Measurements from ENCODE around the gene PIK3C2B.
"Not testable (repeated sequence)": the region's sequence is repeated elsewhere in the genome, so short reads cannot be mapped to it uniquely, and the experiment has no call there.

PIK3C2B gene

DNA sequence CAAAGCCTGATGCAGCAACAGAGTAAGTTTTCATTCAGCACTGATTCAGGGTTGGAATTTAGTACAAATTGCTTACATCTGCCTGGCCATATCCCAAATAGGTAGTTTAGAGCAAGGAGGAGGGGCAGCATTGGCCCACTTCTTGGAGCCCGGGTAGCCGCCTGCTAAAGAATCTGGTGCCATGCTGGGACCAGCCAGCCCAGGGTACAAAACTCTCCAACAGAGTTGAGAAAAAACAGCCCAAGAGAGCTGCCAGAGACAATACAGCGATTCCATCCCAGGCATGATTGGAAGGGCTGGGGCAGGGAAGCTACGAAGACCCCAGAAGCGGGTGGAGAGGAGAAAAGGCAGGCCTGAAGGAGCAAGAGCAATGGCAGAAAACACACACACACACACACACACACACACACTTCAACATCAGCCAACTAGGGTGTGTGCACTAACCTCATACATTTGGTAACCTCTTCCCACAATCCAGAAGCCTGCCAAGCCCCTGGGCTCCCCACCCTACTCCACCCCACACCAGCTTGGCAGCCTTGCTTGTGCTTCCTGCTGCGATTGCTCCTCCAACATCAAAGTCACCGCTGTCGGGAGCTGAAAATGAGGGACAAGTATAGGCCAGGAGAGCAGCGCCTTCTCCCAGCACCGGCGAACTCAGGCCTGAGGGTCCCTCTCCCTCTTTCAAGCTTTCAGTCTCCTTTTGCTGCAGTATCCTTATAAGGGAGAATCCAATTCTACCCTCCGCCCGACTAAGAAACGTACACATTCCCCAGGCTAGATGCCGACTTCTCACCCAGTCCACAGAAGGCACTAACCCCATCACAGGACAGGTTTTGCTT lies 1.2 kb downstream of the PIK3C2B start:
- TF ChIP-seq, protein P1, sequence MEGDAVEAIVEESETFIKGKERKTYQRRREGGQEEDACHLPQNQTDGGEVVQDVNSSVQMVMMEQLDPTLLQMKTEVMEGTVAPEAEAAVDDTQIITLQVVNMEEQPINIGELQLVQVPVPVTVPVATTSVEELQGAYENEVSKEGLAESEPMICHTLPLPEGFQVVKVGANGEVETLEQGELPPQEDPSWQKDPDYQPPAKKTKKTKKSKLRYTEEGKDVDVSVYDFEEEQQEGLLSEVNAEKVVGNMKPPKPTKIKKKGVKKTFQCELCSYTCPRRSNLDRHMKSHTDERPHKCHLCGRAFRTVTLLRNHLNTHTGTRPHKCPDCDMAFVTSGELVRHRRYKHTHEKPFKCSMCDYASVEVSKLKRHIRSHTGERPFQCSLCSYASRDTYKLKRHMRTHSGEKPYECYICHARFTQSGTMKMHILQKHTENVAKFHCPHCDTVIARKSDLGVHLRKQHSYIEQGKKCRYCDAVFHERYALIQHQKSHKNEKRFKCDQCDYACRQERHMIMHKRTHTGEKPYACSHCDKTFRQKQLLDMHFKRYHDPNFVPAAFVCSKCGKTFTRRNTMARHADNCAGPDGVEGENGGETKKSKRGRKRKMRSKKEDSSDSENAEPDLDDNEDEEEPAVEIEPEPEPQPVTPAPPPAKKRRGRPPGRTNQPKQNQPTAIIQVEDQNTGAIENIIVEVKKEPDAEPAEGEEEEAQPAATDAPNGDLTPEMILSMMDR (IDR thresholded peaks at IDR 0.05; ENCODE audit: borderline replicate concordance, control extremely low read depth, extremely low read depth, insufficient read depth, missing control alignments), result no peak
- in situ Hi-C loops (cut with MboI; ENCODE audit: low sequenced_read_pairs, unreplicated experiment), result no loop called here
- DNase-seq (ENCODE audit: low spot score), result no peak

DNA sequence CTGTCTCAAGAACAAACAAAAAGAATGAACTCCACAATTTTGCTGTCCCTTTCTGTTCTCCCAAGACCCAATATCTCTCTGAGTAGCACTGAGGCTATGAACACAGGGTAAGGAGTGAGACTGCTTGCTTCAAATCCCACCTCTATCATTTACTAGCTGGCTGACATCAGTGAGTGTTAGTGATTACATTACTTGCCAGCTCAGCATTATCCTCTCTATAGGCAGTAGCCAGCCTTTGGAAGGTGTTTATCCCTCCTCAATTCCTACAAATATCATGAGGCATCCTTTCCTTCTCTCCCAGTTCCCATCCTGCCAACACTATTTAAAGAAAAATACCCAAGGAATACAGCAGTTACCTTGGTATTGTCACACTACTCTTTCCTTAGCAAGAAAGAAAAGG lies 3.0 kb downstream of the PIK3C2B start:
- in situ Hi-C loops (cut with MboI; ENCODE audit: low sequenced_read_pairs, unreplicated experiment), result no loop called here
- TF ChIP-seq, protein P1 (IDR thresholded peaks at IDR 0.05; ENCODE audit: borderline replicate concordance, control extremely low read depth, extremely low read depth, insufficient read depth, missing control alignments), result no peak
- DNase-seq (ENCODE audit: low spot score), result no peak

GRCh38 chr1:204487256-204487615 lies 7.4 kb downstream of the PIK3C2B start:
- in situ Hi-C loops (cut with MboI; ENCODE audit: low sequenced_read_pairs, unreplicated experiment), result no loop called here
- DNase-seq (ENCODE audit: low spot score), result no peak
- TF ChIP-seq, protein P1 (IDR thresholded peaks at IDR 0.05; ENCODE audit: borderline replicate concordance, control extremely low read depth, extremely low read depth, insufficient read depth, missing control alignments), result no peak

DNA sequence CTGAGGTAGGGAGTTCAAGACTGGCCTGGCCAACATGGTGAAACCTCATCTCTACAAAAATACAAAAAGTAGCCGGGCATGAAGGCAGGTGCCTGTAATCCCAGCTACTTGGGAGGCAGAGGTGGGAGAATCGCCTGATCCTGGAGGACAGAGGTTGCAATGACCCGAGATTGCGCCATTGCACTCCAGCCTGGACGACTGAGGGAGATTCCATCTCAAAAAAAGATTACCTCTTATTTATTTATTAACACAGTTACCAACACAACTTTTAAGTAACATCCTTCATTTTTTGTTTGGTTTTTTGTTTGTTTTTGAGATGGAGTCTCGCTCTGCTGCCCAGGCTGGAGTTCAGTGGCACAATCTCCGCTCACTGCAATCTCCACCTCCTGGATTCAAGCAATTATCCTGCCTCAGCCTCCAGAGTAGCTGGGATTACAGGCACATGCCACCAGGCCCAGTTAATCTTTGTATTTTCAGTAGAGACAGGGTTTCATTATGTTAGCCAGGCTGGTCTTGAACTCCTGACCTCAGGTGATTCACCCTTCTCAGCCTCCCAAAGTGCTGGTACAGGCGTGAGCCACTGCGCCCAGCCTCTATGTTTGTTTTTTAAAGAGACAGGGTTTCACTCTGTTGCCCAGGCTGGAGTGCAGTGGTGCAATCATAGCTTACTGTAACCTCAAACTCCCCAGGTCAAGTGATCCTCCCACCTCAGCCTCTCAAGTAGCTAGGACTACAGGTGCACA lies 7.9 kb downstream of the PIK3C2B start:
- DNase-seq (ENCODE audit: low spot score); in situ Hi-C loops (cut with MboI; ENCODE audit: low sequenced_read_pairs, unreplicated experiment): not testable (repeated sequence)

DNA sequence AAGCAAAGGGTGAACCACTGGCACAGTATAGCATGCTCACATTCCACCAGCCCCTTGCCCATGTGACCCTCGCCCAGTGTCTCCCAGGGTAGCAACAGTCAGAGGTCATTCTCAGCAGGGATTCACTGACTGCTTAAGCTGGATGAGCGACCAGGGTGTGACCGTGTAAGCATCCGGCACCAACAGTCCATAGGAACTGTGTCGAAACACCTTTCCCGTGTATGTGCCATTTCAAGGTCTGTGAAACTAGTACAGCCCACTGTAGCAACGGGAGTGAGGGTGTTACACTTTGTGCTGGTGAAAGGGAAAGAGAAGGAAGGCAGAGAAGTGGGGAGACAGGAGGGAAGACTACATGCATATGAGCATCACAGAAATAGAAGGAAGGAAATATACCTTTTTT lies 10.8 kb downstream of the PIK3C2B start:
- in situ Hi-C loops (cut with MboI; ENCODE audit: low sequenced_read_pairs, unreplicated experiment), result no loop called here
- TF ChIP-seq, protein P1 (IDR thresholded peaks at IDR 0.05; ENCODE audit: borderline replicate concordance, control extremely low read depth, extremely low read depth, insufficient read depth, missing control alignments), result no peak
- no peak for DNase-seq (ENCODE audit: low spot score)

DNA sequence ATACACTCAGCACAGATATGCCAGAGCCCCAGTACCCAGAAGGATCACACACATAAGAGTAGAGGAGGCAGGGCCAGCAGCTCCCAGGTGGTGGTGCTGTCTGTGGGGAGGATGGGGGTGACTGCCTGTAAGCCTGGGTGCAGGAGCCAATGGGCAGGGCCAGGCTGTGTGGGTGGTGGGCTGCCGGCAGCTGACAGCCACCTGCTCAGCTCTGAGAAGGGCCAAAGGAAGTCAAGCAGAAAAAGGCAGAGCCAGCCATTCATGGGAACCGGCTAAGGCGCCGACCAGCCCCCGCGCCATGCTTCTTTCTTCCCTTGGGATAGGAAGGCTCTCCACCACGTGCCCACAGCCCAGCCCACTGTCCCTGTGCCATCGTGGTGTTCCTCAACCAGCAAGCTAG lies 14.1 kb downstream of the PIK3C2B start:
- DNase-seq (ENCODE audit: low spot score), result peak; percentile 75
- in situ Hi-C loops (cut with MboI; ENCODE audit: low sequenced_read_pairs, unreplicated experiment), result no loop called here
- TF ChIP-seq, protein P1 (IDR thresholded peaks at IDR 0.05; ENCODE audit: borderline replicate concordance, control extremely low read depth, extremely low read depth, insufficient read depth, missing control alignments), result peak; percentile 20
